ENCODE results near the gene PEPD. TPM values are rescaled to one million over a fixed set of nuclear protein-coding genes. Genes with fewer than 3 reads are reported as not detected.

Gene PEPD
- total and polyA plus RNA-seq, 4 donors = 37.3 to 211 (median 117) TPM

GRCh38 chr19:33513424-33513823, 8.2 kb downstream of the PEPD start:
- no peak overlapping the region for H3K4me3 ChIP-seq (ENCODE audit: low read depth in 1 of 3, low read length in 3 of 3)
- no peak overlapping the region for H3K9ac ChIP-seq (ENCODE audit: low read depth in 1 of 2, low read length in 2 of 2)
- H3K27ac ChIP-seq (ENCODE audit: low read depth in 1 of 2, low read length in 2 of 2) = no peak overlapping the region
- WGBS = 94% methylated on average over 9 of the region's 9 CpGs
- H3K4me1 ChIP-seq (ENCODE audit: control insufficient read depth in 4 of 4, insufficient read depth in 4 of 4, low read length in 3 of 4) = peaks cover 4 to 65% (median 47%) of the 10 kb centered on the region in 4 donors
- no peak for TF ChIP-seq FOXA2 (IDR thresholded peaks at IDR 0.05)
- no peak for TF ChIP-seq HNF4G (IDR thresholded peaks at IDR 0.05)
- TF ChIP-seq NR2F2 (IDR thresholded peaks at IDR 0.05) = no peak
- no peak for TF ChIP-seq MAX (IDR thresholded peaks at IDR 0.05)
- no peak for TF ChIP-seq JUND (IDR thresholded peaks at IDR 0.05)
- no peak for TF ChIP-seq GABPA (IDR thresholded peaks at IDR 0.05 in 1 of 2, conservative IDR thresholded peaks at IDR 0.05 in 1 of 2)
- no peak for DNase-seq (ENCODE audit: low spot score)
- no peaks in the 10 kb centered on the region for H3K27me3 ChIP-seq (ENCODE audit: control insufficient read depth in 4 of 4, insufficient read depth in 4 of 4, low read length in 3 of 4)
- H3K36me3 ChIP-seq (ENCODE audit: control insufficient read depth in 4 of 4, insufficient read depth in 3 of 4, low read depth in 1 of 4, low read length in 3 of 4) = peaks cover 0 to 12% (median 4%) of the 10 kb centered on the region in 4 donors
- H3K9me3 ChIP-seq (ENCODE audit: control insufficient read depth in 4 of 4, low read length in 3 of 4) = no peaks in the 10 kb centered on the region

GRCh38 chr19:33512580-33513137, 8.9 kb downstream of the PEPD start:
- WGBS = 95% methylated on average over 23 of the region's 23 CpGs

GRCh38 chr19:33512021-33512420, 9.6 kb downstream of the PEPD start:
- Histone ChIP-seq H3K4me1 (ENCODE audit: control insufficient read depth in 4 of 4, insufficient read depth in 4 of 4, low read length in 3 of 4) (peaks cover 11 to 73% (median 56%) of the 10 kb centered on the region in 4 donors), H3K27me3 (ENCODE audit: control insufficient read depth in 4 of 4, insufficient read depth in 4 of 4, low read length in 3 of 4) (no peaks in the 10 kb centered on the region), H3K9ac (ENCODE audit: low read depth in 1 of 2, low read length in 2 of 2) (no peak overlapping the region), H3K4me3 (ENCODE audit: low read depth in 1 of 3, low read length in 3 of 3) (no peak overlapping the region), H3K27ac (ENCODE audit: low read depth in 1 of 2, low read length in 2 of 2) (no peak overlapping the region), H3K9me3 (ENCODE audit: control insufficient read depth in 4 of 4, low read length in 3 of 4) (no peaks in the 10 kb centered on the region), H3K36me3 (ENCODE audit: control insufficient read depth in 4 of 4, insufficient read depth in 3 of 4, low read depth in 1 of 4, low read length in 3 of 4) (peaks cover 0 to 12% (median 4%) of the 10 kb centered on the region in 4 donors)
- TF ChIP-seq RXRA (IDR thresholded peaks at IDR 0.05) = no peak
- TF ChIP-seq SP1 (IDR thresholded peaks at IDR 0.05) = no peak
- TF ChIP-seq CTCF (IDR thresholded peaks at IDR 0.05; ENCODE audit: low read depth, low read length, missing input control) = no peak
- TF ChIP-seq NR2F2 (IDR thresholded peaks at IDR 0.05) = no peak
- no peak for TF ChIP-seq FOXA1 (IDR thresholded peaks at IDR 0.05)
- WGBS = 96% methylated on average over 3 of the region's 3 CpGs
- DNase-seq (ENCODE audit: low spot score) = no peak

More at GRCh38 chr19:33512580-33513137, 8.9 kb downstream of the PEPD start:
- no peak for DNase-seq (ENCODE audit: low spot score)
- H3K27me3 ChIP-seq (ENCODE audit: control insufficient read depth in 4 of 4, insufficient read depth in 4 of 4, low read length in 3 of 4) = no peaks in the 10 kb centered on the region
- no peak overlapping the region for H3K4me3 ChIP-seq (ENCODE audit: low read depth in 1 of 3, low read length in 3 of 3)
- H3K36me3 ChIP-seq (ENCODE audit: control insufficient read depth in 4 of 4, insufficient read depth in 3 of 4, low read depth in 1 of 4, low read length in 3 of 4) = peaks cover 0 to 12% (median 4%) of the 10 kb centered on the region in 4 donors
- H3K4me1 ChIP-seq (ENCODE audit: control insufficient read depth in 4 of 4, insufficient read depth in 4 of 4, low read length in 3 of 4) = peaks cover 11 to 67% (median 50%) of the 10 kb centered on the region in 4 donors
- no peaks in the 10 kb centered on the region for H3K9me3 ChIP-seq (ENCODE audit: control insufficient read depth in 4 of 4, low read length in 3 of 4)
- no peak overlapping the region for H3K27ac ChIP-seq (ENCODE audit: low read depth in 1 of 2, low read length in 2 of 2)
- no peak for TF ChIP-seq EGR1 (IDR thresholded peaks at IDR 0.05; ENCODE audit: low read depth in 2 of 2)
- no peak for TF ChIP-seq RXRA (IDR thresholded peaks at IDR 0.05)
- no peak for TF ChIP-seq HNF4G (IDR thresholded peaks at IDR 0.05)
- no peak for TF ChIP-seq SP1 (IDR thresholded peaks at IDR 0.05)
- no peak for TF ChIP-seq GABPA (IDR thresholded peaks at IDR 0.05 in 1 of 2, conservative IDR thresholded peaks at IDR 0.05 in 1 of 2)
- no peak for TF ChIP-seq CTCF (IDR thresholded peaks at IDR 0.05; ENCODE audit: low read depth, low read length, missing input control)
- no peak for TF ChIP-seq YY1 (IDR thresholded peaks at IDR 0.05)
- TF ChIP-seq HNF4A (conservative IDR thresholded peaks at IDR 0.05) = no peak
- TF ChIP-seq NR2F2 (IDR thresholded peaks at IDR 0.05) = no peak
- no peak for TF ChIP-seq MAX (IDR thresholded peaks at IDR 0.05)
- no peak for TF ChIP-seq ATF3 (IDR thresholded peaks at IDR 0.05)
- no peak overlapping the region for H3K9ac ChIP-seq (ENCODE audit: low read depth in 1 of 2, low read length in 2 of 2)

All from liver (tissue), 9 donors.